ENCODE measurements around the gene MINK1.
A peak's percentile ranks its signal among the peaks of the same experiment; 100 is the strongest.

MINK1 gene

GRCh38 chr17:4833941-4834680, 971 bp downstream of the MINK1 start:
- no peak for TF ChIP-seq CTCF (IDR thresholded peaks at IDR 0.05; ENCODE audit: insufficient read depth, low read length, missing control alignments)
- no peak for DNase-seq (ENCODE audit: low read depth, low spot score)
- H3K4me3 ChIP-seq (ENCODE audit: low read depth, low read length): peak overlapping the region; percentile 83
- ChIA-PET POLR2A (no interaction called here), CTCF (interaction anchor here (0.7 to 1.7 kb wide), 4 partner anchors 12 to 69 kb away, joined by 3 read pairs; partner anchors contain the start of genes CHRNE and GLTPD2)

- TF ChIP-seq CTCF (IDR thresholded peaks at IDR 0.05; ENCODE audit: insufficient read depth, low read length, missing control alignments): no peak
- H3K4me3 ChIP-seq (ENCODE audit: low read depth, low read length): peak overlapping the region; percentile 83
- ChIA-PET CTCF (interaction anchor here (0.7 to 1.7 kb wide), 4 partner anchors 11 to 69 kb away, joined by 3 read pairs; partner anchors contain the start of genes CHRNE and GLTPD2), POLR2A (no interaction called here)
- DNase-seq (ENCODE audit: low read depth, low spot score): no peak
Observed at GRCh38 chr17:4834681-4835020, 1.5 kb downstream of the MINK1 start.

DNA sequence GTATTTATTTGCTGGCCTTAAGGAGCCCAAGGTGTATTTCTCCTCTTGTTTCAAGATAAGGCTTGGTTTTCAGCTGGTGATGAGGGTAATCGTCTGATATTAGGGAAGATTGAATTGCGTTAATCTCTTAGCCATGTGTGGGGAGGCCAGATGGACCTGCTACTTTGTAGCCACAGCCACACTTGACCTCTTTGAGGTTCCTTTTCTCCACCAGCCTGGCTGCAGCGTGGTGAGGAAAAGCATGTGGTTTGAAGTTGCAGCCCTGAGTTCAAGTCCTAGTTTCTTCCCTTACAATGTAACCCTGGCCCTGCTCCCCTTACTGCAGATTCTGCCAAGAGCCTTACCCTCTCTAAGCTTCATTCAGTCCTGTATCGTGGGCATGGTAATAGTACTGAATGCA, 3.1 kb downstream of the MINK1 start:
- DNase-seq (ENCODE audit: low read depth, low spot score): no peak
- H3K4me3 ChIP-seq (ENCODE audit: low read depth, low read length): no peak overlapping the region
- CTCF ChIA-PET: interaction anchor here (2.2 kb wide), 1 partner anchor 53 kb away, joined by 7 read pairs; no protein-coding TSS in a partner anchor
- POLR2A ChIA-PET: no interaction called here
- TF ChIP-seq CTCF (IDR thresholded peaks at IDR 0.05; ENCODE audit: insufficient read depth, low read length, missing control alignments): no peak

- no peak overlapping the region for H3K4me3 ChIP-seq (ENCODE audit: low read depth, low read length)
- no peak for DNase-seq (ENCODE audit: low read depth, low spot score)
- CTCF ChIA-PET: interaction anchor here (1.6 to 2.2 kb wide), 2 partner anchors 47 to 51 kb away, joined by 5 to 7 read pairs; no protein-coding TSS in a partner anchor
- POLR2A ChIA-PET: interaction anchor here (0.6 kb wide), 1 partner anchor 14 kb away, joined by 3 read pairs; no protein-coding TSS in a partner anchor
- TF ChIP-seq CTCF (IDR thresholded peaks at IDR 0.05; ENCODE audit: insufficient read depth, low read length, missing control alignments): no peak
Observed at GRCh38 chr17:4837471-4838308, 4.5 kb downstream of the MINK1 start.

DNA sequence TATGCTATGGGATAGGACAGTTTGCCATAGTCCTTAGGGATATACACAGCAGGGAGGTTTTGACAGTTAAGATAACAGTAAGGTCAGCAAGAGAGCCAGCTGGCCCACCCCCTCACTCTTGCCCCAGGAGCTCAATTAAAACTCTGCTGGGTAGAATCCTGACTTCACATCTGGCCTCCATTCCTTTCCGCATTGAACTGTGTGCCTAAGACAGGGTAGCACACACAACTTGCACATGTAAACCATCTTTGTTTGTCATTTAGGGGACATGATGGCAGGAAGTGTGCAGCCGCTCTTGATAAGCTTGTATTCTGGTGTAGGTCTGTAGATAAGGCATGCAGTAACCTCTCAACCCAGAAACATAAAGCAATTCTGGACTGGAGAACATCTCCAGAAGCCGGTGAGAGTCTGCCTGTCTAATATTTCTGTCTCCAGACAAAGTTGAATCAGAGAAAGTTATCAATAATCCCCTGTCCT, 5.2 kb downstream of the MINK1 start:
- H3K4me3 ChIP-seq (ENCODE audit: low read depth, low read length): no peak overlapping the region
- no peak for TF ChIP-seq CTCF (IDR thresholded peaks at IDR 0.05; ENCODE audit: insufficient read depth, low read length, missing control alignments)
- ChIA-PET CTCF (interaction anchor here (2.8 kb wide), 1 partner anchor 48 kb away, joined by 11 read pairs; the partner anchor contains the start of gene GLTPD2), POLR2A (interaction anchor here (0.6 kb wide), 1 partner anchor 15 kb away, joined by 3 read pairs; no protein-coding TSS in a partner anchor)
- no peak for DNase-seq (ENCODE audit: low read depth, low spot score)

DNA sequence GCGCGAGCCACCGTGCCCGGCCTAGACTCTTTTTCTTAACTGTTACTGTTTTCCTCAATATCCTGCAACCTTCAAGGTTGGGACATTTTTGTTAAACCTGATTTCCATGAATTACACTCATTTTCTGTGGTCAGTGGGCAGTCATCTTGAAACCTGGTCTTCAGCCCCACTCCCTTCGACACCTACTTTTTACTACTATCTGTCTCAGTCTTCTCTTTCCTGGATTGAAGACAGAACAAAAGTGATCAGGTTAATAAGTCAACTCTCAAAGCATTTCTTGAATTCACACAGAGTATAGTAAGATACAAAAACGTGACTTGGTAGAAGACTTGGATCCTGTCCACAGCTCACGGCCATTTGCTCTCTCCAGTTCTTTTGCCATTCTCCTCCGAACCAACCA, 6.1 kb downstream of the MINK1 start:
- ChIA-PET CTCF (interaction anchor here (1.1 to 2.8 kb wide), 3 partner anchors 10 to 49 kb away, joined by 4 to 11 read pairs (median 6); partner anchors contain the start of gene GLTPD2), POLR2A (no interaction called here)
- TF ChIP-seq CTCF (IDR thresholded peaks at IDR 0.05; ENCODE audit: insufficient read depth, low read length, missing control alignments): no peak
- no peak for DNase-seq (ENCODE audit: low read depth, low spot score)
- no peak overlapping the region for H3K4me3 ChIP-seq (ENCODE audit: low read depth, low read length)
